T-helper 1 cell treated with Interleukin-12 subunit alpha and Interleukin-12 subunit beta and Interleukin-4 antibody, amounts not matched to agents 30 ng/mL and 1 ng/mL, for 36 hours (primary cell): Measurements from ENCODE around the gene GALNT10. TPM values are rescaled to one million over a fixed set of nuclear protein-coding genes. Genes with fewer than 3 reads are reported as not detected.
"Not testable (repeated sequence)": the region's sequence is repeated elsewhere in the genome, so short reads cannot be mapped to it uniquely, and the experiment has no call there.

ENCODE experiments used
- intact Hi-C: fragments of 100-400 bp; cut with micrococcal nuclease; formaldehyde crosslinking; loops from one replicate; pipeline ENCODE4 v1.15.1; 2024
- total RNA-seq: library from RNA; stranded (reverse); gene quantifications from 2 replicates; pipeline ENCODE4 v1.2.3, GENCODE V29; 2022

The GALNT10 gene
- total RNA-seq, 1 donor from 2014 or later: 78.2 TPM

DNA sequence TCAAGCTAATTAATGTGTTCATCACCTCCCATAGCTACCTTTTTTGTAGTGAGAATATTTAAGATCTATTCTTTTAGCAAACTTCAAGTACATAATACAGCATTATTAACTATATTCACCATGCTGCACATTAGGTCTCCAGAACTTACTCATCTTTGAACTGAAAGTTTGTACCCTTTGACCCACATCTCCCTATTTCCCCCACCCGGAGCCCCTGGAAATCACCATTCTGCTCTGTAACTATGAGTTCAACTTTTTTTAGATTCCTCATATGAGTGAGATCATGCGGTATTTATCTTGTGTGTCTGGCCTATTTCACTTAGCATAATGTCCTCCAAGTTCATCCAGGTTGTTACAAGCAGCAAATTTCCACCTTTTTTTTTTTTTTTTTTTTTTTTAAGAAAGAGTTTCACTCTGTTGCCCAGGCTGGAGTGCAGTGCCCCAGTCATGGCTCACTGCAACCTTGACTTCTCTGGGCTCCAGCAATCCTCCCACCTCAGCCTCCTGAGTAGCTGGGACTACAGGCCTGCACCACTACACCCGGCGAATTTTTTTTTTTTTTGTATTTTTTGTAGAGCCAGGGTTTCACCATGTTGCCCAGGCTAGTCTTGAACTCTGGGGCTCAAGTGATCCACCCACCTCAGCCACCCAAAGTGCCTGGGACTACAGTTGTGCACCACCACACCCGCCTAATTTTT, 154.9 kb downstream of the GALNT10 start:
- intact Hi-C loops: no loop called here

DNA sequence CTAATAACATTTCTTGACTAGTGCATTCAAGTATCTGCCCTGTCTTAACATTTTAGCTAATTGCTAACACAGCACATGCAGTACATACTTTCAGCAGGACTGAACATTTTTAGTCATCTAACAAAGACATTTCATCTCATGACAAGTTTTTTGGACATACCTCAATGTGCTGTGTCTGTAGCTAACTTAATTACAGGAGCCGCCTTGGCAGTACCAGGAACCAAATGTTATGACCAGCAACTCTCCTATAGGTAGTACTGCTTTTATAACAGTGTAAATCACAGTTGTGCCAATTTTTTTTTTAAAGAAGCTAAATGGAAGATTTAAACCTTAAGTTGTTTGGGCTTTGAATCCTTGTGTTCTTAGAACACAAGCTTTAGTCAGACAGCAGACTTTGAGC, 155.9 kb downstream of the GALNT10 start:
- intact Hi-C loops: no loop called here

- intact Hi-C loops: no loop called here
These were observed 159.2 kb downstream of the GALNT10 start for GRCh38 chr5:154349626-154350264.

- intact Hi-C loops: no loop called here
These were observed 160.6 kb downstream of the GALNT10 start for GRCh38 chr5:154351141-154351540.

DNA sequence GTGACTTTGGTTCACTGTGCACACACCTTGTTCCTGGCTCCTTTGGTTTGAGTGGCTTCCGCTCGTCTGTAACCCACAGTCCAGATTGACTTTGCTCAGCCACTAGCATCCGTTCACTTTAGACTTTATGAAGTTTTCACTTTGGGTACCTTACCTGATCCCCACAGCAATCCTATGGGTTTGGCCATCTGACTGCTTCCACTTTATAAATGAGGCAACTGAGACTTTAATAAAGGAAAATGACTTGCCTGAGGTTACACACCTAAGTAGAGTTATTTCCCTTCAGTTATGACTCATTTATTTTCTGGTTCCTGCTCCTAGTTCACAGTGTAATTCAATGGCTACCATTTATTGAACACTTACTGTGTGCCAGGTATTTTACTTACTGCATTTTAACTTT, 161.0 kb downstream of the GALNT10 start:
- intact Hi-C loops: no loop called here

DNA sequence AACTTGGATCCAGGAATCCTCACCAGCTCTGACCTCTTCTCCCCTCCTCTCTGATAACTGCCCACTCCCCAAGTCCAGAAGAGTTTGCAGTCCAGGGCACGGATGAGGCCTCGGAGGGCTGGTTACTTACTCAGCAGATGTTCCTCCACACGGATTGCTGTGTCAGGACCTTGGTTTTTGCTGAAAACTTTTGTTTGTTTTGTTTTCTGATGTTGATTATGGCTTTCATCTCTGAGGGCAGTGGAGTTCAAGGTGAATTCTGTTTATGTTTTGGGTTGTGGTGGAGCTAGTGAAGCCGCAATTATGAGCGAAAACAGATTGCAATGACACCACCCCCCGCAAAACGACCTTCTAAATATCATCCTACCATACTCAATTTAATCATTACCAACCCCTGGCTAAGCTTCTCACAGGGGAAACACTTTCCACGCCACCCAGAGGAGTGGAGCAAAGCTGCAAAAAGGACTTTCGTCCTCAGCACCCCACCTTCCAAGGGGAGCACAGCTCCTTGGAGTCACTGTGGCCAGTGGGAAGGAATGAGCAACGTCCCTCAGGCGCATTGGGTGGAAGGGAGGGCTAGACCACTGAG, 162.5 kb downstream of the GALNT10 start:
- intact Hi-C loops: no loop called here

DNA sequence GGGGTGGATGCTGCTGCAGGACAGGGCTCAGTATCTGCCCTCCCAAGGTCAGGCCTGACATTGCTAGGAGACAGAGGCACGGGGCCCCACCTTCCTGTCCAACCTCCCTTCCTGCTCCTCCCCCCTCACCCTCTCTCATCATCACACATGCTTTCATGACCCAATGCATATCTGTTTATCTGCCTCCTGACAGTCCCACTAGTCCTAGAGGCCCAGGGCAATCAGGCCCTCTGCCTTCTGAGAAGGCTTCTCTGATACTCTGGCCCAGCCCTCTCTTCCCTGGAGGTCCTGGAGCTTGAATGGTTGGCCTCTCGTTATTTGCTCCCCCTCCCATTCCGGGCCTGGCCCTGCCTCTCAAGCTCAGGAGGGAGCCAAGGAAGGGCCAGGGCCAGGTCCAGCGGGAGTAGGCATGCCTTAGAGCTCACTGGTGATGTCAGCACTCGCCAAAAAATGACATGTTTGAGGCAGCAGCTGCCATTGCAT, 164.6 kb downstream of the GALNT10 start:
- intact Hi-C loops: no loop called here

GRCh38 chr5:154356020-154356655, 165.6 kb downstream of the GALNT10 start:
- intact Hi-C loops: no loop called here

- intact Hi-C loops: no loop called here
These were observed 166.4 kb downstream of the GALNT10 start for GRCh38 chr5:154356958-154357357.

- intact Hi-C loops: no loop called here
These were observed 168.1 kb downstream of the GALNT10 start for GRCh38 chr5:154358516-154359220.

- intact Hi-C loops: no loop called here
These were observed 168.7 kb downstream of the GALNT10 start for GRCh38 chr5:154359221-154359573.

- intact Hi-C loops: not testable (repeated sequence)
These were observed 169.7 kb downstream of the GALNT10 start for GRCh38 chr5:154360241-154360640.

DNA sequence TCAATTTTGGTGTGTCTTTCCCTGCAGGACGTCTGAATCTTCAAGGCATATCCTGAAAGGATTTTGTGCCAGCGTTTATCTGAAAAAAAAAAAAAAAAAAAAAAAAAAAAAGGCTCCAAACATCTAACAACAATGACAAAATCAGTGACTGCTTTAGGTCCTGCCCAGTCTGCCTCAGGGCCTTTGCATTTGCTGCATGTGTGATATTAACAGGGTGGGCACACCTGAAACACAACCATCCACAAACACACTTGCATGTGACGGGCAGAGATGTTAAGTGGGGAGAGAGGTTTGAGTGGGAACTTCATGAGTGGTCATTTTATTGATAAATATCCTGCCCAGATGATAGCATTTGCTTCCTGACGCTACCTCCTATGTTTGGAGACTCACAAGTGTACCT, 172.9 kb downstream of the GALNT10 start:
- intact Hi-C loops: no loop called here

DNA sequence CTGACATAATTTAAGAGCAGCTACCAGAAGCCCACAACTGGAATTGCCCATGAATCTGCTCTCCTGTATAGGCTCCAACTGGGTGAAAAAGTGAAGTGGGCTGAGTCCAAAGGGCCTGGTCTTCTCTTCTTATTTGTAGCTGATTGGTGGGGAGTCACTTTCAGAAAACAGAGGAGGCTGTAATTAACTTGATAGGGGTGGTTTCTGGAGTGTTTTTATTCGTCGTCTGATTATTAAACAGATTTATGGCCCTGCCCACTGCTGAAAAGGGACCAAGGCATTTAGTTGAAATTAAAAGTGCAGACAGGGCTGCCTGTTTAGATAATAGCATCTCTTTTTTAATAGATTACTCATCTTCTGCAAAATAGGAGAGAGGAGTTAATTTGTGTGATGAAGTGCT, 174.2 kb downstream of the GALNT10 start:
- intact Hi-C loops: no loop called here

- intact Hi-C loops: no loop called here
These were observed 175.3 kb downstream of the GALNT10 start for GRCh38 chr5:154365823-154366222.

DNA sequence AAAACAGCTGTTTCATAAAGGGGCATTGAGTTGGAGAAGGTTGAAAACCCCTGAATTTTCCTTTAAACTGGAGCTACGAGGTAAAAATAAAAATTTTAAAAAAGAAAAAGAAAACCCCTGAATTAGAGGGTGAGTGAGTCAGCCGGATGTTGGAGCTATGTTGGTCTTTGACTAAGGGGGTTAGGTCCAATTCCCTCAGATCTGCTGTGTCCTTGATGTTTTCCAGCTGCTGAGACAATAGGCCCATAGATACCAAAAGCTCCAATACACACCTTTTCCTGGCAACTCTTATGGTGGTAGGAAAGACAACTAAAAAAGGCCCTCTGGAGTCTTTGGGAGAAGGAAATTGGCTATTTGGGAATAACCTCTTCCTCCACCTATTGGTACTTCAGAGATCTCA, 175.8 kb downstream of the GALNT10 start:
- intact Hi-C loops: no loop called here

- intact Hi-C loops: no loop called here
These were observed 176.6 kb downstream of the GALNT10 start for GRCh38 chr5:154367101-154367500.

DNA sequence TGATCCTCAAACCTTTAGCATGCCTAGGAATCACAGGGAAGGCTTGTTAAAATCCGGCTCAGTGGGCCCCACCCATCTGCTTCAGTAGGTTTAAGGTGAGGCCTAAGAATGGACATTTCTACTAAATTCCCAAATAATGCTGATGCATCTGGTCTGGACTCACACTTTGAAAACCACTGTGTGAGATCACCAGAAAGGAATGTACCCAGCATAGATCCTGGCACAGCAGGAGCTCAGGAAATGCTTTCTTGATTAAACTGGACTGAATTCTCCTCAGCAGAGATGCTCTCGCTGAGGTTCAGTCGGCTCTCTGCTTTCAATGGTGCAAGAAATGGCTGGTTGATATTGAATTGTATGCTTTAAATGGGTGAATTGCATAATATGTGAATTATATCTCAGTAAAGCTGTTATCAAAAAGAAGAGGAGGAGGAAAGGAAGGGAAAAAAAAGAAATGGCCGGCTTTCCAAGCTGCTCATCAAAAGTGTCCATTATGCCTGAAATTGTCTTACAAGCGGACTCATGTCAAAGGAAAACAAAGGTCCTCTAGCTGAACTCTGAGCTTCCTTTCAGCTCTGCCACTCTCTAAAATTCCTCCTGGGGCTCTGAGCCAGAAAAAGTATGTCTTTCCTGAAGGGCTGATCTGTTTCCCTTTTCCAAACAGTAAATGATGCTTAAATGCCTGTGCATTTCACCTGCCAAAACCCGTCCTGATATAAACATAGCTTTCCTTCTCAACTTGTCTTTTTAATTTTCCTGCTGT, 177.7 kb downstream of the GALNT10 start:
- intact Hi-C loops: no loop called here

DNA sequence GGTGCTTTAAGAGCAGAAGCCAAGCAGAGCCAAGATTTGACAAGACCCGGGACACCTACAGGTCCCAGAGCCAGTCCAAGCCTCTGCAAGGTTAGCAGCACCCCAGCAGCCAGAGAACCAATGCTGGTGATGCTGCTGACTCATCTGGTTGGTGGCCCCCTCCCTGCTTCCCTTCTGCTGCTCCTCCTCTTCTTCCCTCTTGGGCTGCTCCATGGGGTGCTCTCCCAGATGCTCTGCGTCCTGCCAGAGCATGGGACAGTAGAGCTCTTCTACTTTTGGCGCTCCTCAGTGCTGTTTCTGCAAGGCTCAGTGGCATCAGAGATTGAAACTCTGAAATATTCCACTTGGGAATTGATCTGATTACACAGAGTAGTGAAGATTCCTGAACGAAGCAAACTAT, 179.1 kb downstream of the GALNT10 start:
- intact Hi-C loops: no loop called here

DNA sequence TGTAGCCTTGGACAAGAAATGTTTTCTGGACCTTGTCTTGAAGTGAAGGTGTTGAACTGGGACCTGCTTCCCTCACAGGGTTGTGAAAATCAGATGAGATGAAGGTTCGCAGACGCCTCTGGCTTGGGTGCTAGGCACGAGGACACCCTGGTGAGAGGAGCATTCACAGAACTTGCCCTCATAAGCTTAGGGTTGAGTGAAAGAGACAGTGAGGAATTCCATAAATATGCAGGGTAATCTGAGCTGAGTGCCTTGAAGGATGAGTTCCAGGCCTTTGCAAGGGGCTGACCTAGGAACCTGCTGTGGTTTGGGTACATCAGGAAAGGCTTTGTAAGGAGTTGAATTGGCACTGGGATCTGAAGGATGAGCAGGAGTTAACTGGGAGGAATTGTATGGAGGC, 179.6 kb downstream of the GALNT10 start:
- intact Hi-C loops: no loop called here

DNA sequence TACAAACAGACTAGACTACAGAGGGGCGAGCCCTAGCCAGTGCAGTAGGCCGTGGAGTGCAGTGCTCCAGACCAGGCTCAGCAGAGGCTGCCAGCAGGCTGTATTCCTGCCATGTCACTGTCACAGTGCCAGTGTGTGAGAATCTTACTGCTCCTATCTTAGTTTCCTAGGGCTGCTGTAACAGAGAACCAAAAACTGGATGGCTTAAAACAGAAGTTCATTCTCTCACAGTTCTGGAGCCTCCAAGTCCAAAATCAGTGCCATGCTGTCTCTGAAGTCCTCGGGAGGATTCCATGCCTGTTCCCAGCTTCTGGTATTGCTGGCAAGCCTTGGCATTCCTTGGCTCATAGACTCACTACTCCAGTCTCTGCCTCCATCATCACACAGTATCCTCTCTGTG, 180.3 kb downstream of the GALNT10 start:
- intact Hi-C loops: no loop called here
